Muscle of leg (tissue), 11 donors: ENCODE results near the gene SLC10A6. TPM values are rescaled to one million over a fixed set of nuclear protein-coding genes. Genes with fewer than 3 reads are reported as not detected.

Source experiments
- DNase-seq: peaks from one replicate; pipeline ENCODE4 v3.0.0; 2013
- H3K27ac ChIP-seq: one replicate; pipeline ENCODE4 v1.5.1; 2013; ENCODE audit warnings: mild to moderate bottlenecking, low read length, control low read depth
- H3K27me3 ChIP-seq: one replicate; pipeline ENCODE4 v1.6.1; 2013; ENCODE audit warnings: low read length; ENCODE audit not compliant: control insufficient read depth, insufficient read depth
- H3K36me3 ChIP-seq: one replicate; pipeline ENCODE4 v1.6.1; 2013; ENCODE audit warnings: low read length; ENCODE audit not compliant: control insufficient read depth, insufficient read depth
- H3K4me1 ChIP-seq: one replicate; pipeline ENCODE4 v1.6.1; 2013; ENCODE audit warnings: low read length; ENCODE audit not compliant: control insufficient read depth, insufficient read depth
- H3K4me3 ChIP-seq: one replicate; pipeline ENCODE4 v1.5.1; 2013; ENCODE audit warnings: low read length, control low read depth
- H3K9me3 ChIP-seq: replicated peaks from 2 replicates; pipeline ENCODE4 v1.6.1; 2013; ENCODE audit warnings: low read depth, low read length; ENCODE audit not compliant: control insufficient read depth
- WGBS: methylation state at CpG from one replicate; pipeline ENCODE4 v1.1.5; 2013; ENCODE audit warnings: missing lambda C conversion rate; ENCODE audit not compliant: insufficient coverage; 5-methylcytosine and 5-hydroxymethylcytosine counted together
- polyA plus RNA-seq, 8 donors: library from polyadenylated mRNA; unstranded; fragments of 120-200 nt; gene quantifications; one replicate each; pipeline versions ENCODE4 v1.2.1 to v1.2.3, GENCODE V29; 2013; ENCODE audit warnings: inconsistent platforms in 1 of 8, low replicate concordance in 1 of 8; ENCODE audit not compliant: insufficient read length in 8 of 8, insufficient read depth in 1 of 8
- total RNA-seq: library from RNA; stranded (reverse); fragments of 120-200 nt; gene quantifications from one replicate; pipeline ENCODE4 v1.2.4, GENCODE V29; 2013

Gene SLC10A6
- total and polyA plus RNA-seq, 9 donors: 0.08 to 0.23 (median 0.17) TPM; not detected in 2

DNA sequence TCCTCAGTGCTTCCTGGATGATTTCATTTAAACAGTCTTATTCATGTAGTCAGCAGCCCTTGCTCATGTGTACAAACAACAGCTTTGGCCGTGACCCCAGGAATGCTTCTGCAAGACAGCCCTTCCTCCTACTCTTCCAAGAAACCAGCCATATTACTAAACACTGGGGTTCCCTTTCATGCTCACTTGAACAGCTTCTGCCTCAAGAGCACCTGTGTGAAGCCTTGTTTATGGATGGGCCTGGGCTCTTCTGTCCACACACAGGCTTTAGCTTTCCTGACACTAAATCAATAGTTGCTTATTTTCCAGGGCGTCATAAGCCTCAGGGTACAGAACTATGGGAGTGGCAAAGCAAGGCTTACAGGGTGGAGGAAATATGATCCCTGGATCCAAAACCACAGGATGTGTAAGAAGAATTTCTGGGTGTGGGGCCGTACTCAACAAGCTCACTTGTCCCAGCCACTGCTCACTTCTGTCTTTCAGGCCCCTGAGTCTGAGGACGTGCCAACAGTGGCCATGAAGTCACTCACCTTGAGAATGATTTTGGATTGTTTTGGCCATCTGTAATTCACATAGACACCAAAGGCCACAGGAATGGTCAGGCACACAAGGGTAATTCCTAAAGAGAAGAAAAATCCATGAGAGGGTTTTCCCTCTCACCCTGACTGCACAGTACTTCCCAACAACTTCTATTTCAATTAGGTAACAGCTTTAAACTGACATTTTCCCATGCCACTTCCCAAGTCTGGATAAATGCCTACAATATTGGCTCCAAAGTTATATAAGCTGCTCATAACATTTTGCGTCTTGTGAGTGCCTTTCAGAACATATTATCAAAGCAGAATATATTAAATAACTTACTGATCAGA is 17.7 kb downstream of the SLC10A6 start:
- Histone ChIP-seq H3K27me3 (no peaks in the 10 kb centered on the region), H3K4me1 (no peaks in the 10 kb centered on the region), H3K36me3 (no peaks in the 10 kb centered on the region), H3K9me3 (no peaks in the 10 kb centered on the region), H3K27ac (no peak overlapping the region), H3K4me3 (no peak overlapping the region)
- DNase-seq: peak; percentile 33
- WGBS: no CpG with 5 or more reads among the region's 5 CpGs

DNA sequence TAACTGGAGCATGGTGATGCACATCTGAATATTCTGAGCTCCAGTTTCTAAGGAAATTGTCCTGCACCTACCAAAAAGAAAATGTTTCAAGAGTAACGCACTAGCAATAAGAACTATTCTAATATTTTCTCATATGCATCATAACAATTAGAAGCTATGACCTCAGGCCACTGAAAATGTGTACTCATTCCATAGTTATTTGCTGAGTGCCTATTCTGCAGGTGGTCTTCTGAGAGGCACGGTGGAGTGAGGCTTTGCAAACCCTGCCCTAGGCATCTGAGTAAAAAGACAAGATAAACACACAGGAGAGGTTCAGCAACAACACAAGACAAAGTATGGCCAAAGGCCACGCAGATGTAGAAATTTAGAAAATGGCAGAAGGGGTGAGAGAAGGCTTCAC is 23.7 kb downstream of the SLC10A6 start:
- no peaks in the 10 kb centered on the region for H3K4me1 ChIP-seq

DNA sequence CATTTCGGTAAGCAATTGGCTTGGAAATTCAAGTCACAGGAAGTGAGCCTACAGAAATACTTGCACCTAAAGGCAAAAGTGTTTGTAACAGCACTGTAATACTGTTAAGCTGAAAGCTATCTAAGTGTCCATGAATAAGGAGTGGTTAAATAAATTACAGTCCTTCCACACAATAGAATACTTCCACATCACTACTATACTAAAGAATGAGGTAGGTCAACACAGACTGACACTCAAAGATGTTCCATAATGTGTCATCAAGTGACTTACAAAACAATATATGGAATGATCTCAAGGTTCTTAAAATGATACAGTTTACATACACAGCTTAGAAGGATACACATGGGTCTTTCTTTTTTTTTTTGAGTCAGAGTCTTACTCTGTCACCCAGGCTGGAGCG is 27.0 kb downstream of the SLC10A6 start:
- H3K36me3 ChIP-seq: no peaks in the 10 kb centered on the region
- 100% methylated on average over 1 of the region's 2 CpGs for WGBS
- no peak overlapping the region for H3K4me3 ChIP-seq
- no peaks in the 10 kb centered on the region for H3K4me1 ChIP-seq
- peaks cover 3% of the 10 kb centered on the region for H3K9me3 ChIP-seq
- H3K27me3 ChIP-seq: no peaks in the 10 kb centered on the region
- DNase-seq: no peak
- no peak overlapping the region for H3K27ac ChIP-seq

More for the DNA sequence above, 23.7 kb downstream of the SLC10A6 start:
- H3K9me3 ChIP-seq: no peaks in the 10 kb centered on the region
- no peak overlapping the region for H3K27ac ChIP-seq
- no peak overlapping the region for H3K4me3 ChIP-seq
- no peaks in the 10 kb centered on the region for H3K36me3 ChIP-seq
- DNase-seq: no peak
- H3K27me3 ChIP-seq: no peaks in the 10 kb centered on the region
- WGBS: 86% methylated on average over 1 of the region's 3 CpGs

DNA sequence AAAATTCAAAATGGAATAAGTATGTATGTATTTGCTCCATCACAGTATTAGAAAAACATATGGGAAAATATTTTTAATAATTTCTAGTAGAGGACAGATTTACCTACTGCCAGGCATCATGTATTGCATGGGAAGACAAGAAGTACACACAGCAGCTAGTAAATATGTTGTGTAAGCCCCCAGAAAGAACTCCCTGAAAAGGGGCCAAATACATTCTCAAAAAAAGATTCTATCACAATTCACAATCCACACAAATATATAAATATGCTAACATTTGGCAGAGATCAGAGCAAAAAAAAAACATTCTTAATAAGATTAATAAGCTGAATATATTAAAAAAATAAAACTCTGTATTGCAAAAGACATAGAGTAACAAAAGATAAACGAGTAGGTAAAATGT is 28.0 kb downstream of the SLC10A6 start:
- H3K4me3 ChIP-seq: no peak overlapping the region
- H3K4me1 ChIP-seq: peaks cover 3% of the 10 kb centered on the region
- H3K9me3 ChIP-seq: peaks cover 5% of the 10 kb centered on the region
- no peak for DNase-seq
- no peaks in the 10 kb centered on the region for H3K36me3 ChIP-seq
- no peaks in the 10 kb centered on the region for H3K27me3 ChIP-seq
- H3K27ac ChIP-seq: no peak overlapping the region
- no CpG with 5 or more reads among the region's 1 CpG for WGBS

DNA sequence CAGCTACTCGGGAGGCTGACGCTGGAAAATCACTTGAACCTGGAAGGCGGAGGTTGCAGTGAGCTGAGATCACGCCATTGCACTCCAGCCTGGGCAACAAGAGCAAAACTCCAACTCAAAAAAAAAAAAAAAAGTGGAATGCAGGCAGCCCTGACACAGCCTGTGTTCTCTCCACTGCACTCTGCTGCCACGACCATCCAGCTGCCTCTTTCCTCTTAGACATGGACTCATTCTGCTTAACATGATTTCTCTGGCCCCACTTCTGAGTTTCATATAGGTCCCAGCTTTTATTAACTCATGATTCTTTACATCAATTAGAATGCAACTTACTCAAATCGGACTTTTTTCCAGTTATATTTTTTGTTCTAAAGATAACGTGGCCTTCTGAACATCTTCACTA is 29.6 kb downstream of the SLC10A6 start:
- WGBS: 66% methylated on average over 4 of the region's 7 CpGs
- DNase-seq: no peak
- Histone ChIP-seq H3K9me3 (peaks cover 14% of the 10 kb centered on the region), H3K4me1 (peaks cover 3% of the 10 kb centered on the region), H3K4me3 (no peak overlapping the region), H3K36me3 (no peaks in the 10 kb centered on the region), H3K27ac (no peak overlapping the region), H3K27me3 (no peaks in the 10 kb centered on the region)

DNA sequence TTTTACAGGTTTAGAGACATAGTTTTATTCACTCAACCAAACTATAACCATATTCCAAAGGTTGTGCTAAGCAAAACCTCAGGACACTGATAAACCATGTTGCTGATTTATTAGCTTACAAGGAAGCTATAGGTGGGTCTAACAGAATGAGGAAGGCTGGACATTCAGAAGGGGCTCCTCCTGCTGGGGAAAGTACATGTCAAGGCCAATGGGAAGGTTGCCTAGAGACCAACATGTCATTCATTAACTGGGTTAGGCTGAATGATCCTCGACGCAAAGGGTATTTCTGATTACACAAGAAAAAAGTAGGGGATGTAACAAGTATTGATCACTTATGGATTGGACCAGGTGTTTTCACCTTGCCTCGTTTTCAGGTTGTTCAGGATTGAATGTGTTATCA is 30.3 kb downstream of the SLC10A6 start:
- Histone ChIP-seq H3K27me3 (no peaks in the 10 kb centered on the region), H3K36me3 (no peaks in the 10 kb centered on the region), H3K27ac (no peak overlapping the region), H3K9me3 (peaks cover 14% of the 10 kb centered on the region), H3K4me3 (no peak overlapping the region), H3K4me1 (peaks cover 3% of the 10 kb centered on the region)
- no peak for DNase-seq
- WGBS: 86% methylated on average over 1 of the region's 3 CpGs

DNA sequence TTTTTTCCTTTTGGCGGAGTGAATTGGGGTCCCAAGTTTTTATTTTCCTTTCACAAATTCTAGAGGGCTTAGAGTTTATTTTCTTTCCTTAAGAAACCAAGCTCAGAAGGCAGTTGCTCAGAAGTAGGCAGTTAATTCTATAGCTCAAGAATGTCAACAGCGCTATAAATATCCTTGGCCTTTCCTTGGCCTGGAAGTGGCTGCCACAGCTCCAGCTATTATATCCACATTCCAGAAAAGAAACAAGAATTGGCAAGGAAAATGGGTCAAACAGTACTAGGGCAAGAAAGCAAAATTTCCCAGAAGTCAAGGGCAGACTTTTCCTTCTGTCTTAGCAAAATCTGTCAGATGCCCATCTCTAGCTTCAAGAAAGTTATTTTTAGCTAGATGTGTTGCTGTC is 31.0 kb downstream of the SLC10A6 start:
- DNase-seq: peak; percentile 5
- H3K36me3 ChIP-seq: no peaks in the 10 kb centered on the region
- 100% methylated on average over 1 of the region's 2 CpGs for whole genome bisulfite sequencing
- no peaks in the 10 kb centered on the region for H3K27me3 ChIP-seq
- peaks cover 3% of the 10 kb centered on the region for H3K4me1 ChIP-seq
- H3K4me3 ChIP-seq: no peak overlapping the region
- H3K9me3 ChIP-seq: peaks cover 14% of the 10 kb centered on the region
- no peak overlapping the region for H3K27ac ChIP-seq

DNA sequence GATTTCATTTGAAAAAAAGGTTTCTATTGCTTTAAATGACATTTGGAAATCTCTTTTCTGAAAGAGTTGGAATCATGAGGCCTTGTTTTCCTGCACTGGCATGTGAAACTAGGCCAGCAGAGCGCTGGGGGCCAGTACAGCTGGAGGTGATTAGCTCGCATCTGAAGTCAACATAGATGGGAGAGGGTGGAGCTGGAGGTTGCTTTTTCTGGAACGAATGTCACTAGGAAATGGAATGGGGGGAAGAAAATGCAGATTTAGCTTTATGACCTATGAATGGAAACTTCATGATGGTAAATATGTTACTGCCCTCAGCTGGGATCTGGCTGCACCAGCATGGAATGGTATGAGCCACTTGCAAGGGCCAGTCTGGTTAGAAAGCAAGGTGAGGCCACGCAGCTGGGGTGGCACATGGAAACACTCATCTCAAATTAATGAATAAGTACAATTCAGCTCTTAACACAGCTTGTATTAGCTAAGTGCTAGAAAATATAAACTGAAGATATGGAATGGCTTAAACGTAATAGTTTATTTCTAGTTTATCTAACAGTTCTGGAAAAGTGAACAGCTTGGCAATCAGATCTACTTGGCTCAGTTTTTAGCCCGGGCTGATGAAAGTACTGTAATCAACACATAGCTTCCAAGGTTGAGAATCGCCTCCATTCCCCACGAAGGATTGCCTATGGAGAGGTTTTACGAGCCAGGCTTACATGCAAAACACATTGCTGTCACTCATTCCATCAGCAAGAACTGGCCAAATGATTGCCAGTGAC is 32.5 kb downstream of the SLC10A6 start:
- H3K4me1 ChIP-seq: peaks cover 3% of the 10 kb centered on the region
- peaks cover 14% of the 10 kb centered on the region for H3K9me3 ChIP-seq
- H3K27me3 ChIP-seq: no peaks in the 10 kb centered on the region
- H3K27ac ChIP-seq: no peak overlapping the region
- H3K36me3 ChIP-seq: no peaks in the 10 kb centered on the region
- WGBS: 21% methylated on average over 3 of the region's 9 CpGs
- DNase-seq: peak; percentile 84
- no peak overlapping the region for H3K4me3 ChIP-seq

DNA sequence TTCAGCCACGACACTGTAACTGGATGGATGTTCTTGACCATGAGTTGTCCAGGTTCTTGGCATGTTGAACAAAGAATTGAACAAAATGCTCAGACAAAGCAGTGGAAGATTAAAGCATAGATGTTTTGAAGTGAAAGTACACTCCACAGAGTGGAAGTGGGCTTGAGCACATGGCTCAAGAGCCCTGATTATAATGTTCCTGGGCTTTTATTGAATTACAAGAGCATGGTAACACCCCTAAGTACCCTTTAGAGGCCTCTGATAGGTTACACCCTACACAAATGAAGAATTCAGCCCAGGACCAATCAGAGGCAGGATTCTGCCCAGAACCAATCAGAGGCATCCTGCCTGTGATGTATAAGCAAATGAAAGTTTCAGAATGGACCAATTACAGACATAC is 33.5 kb downstream of the SLC10A6 start:
- Histone ChIP-seq H3K4me1 (peaks cover 3% of the 10 kb centered on the region), H3K27ac (no peak overlapping the region), H3K9me3 (peaks cover 14% of the 10 kb centered on the region), H3K4me3 (no peak overlapping the region), H3K36me3 (no peaks in the 10 kb centered on the region), H3K27me3 (no peaks in the 10 kb centered on the region)
- no CpG with 5 or more reads among the region's 1 CpG for WGBS
- DNase-seq: no peak

DNA sequence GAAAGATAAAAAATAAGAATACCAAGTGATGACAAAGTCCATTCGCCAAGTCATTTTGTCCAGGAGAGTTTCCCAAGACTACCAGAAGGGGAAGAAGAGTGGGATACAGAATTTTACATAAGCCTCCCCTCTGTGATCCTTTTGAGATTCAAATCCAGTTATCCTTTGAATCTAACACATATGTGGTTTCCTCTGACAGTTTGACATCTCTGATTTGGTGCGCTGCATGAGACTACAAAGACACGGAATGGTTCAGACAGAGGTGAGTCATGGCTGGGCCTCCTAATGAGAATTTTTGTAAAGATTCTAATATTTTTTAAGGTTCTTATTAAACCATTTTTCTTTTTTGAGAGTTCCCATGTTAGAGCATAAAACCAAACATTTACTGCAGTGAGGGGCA is 38.3 kb downstream of the SLC10A6 start:
- no peaks in the 10 kb centered on the region for H3K4me1 ChIP-seq
- H3K4me3 ChIP-seq: no peak overlapping the region
- no peak for DNase-seq
- WGBS: no CpG with 5 or more reads among the region's 3 CpGs
- H3K9me3 ChIP-seq: peaks cover 7% of the 10 kb centered on the region
- H3K27ac ChIP-seq: no peak overlapping the region
- no peaks in the 10 kb centered on the region for H3K27me3 ChIP-seq
- no peaks in the 10 kb centered on the region for H3K36me3 ChIP-seq
